Globus pallidus (tissue), 1 donor: ENCODE results near the gene APP.
"Not testable (repeated sequence)": the region's sequence is repeated elsewhere in the genome, so short reads cannot be mapped to it uniquely, and the experiment has no call there.

Experiments
- DNase-seq: peaks from one replicate; pipeline ENCODE4 v3.0.0-alpha.2; 2015; ENCODE audit warnings: low spot score

The APP gene

GRCh38 chr21:25938658-25939395, 231.7 kb downstream of the APP start:
- DNase-seq: no peak

- no peak for DNase-seq
Observed at GRCh38 chr21:25936776-25937175, 233.8 kb downstream of the APP start.

- no peak for DNase-seq
Observed at GRCh38 chr21:25934771-25935224, 235.8 kb downstream of the APP start.

GRCh38 chr21:25934130-25934529, 236.4 kb downstream of the APP start:
- DNase-seq: no peak

- DNase-seq: no peak
Observed at GRCh38 chr21:25931765-25932164, 238.8 kb downstream of the APP start.

- peak; percentile 79 for DNase-seq
Observed at GRCh38 chr21:25929856-25930520, 240.6 kb downstream of the APP start.

GRCh38 chr21:25927195-25927880, 243.2 kb downstream of the APP start:
- DNase-seq: no peak

- peak; percentile 79 for DNase-seq
Observed at GRCh38 chr21:25925936-25926335, 244.6 kb downstream of the APP start.

- DNase-seq: peak; percentile 89
Observed at GRCh38 chr21:25925064-25925800, 245.3 kb downstream of the APP start.

- not testable (repeated sequence) for DNase-seq
Observed at GRCh38 chr21:25918152-25918551, 252.4 kb downstream of the APP start.

- no peak for DNase-seq
Observed at GRCh38 chr21:25916226-25916625, 254.3 kb downstream of the APP start.

GRCh38 chr21:25913479-25913878, 257.1 kb downstream of the APP start:
- no peak for DNase-seq

- no peak for DNase-seq
Observed at GRCh38 chr21:25912402-25912746, 258.2 kb downstream of the APP start.

GRCh38 chr21:25911730-25912401, 258.7 kb downstream of the APP start:
- DNase-seq: peak; percentile 76

GRCh38 chr21:25910809-25911208, 259.8 kb downstream of the APP start:
- DNase-seq: no peak

- no peak for DNase-seq
Observed at GRCh38 chr21:25909341-25909740, 261.2 kb downstream of the APP start.

GRCh38 chr21:25908495-25908894, 262.1 kb downstream of the APP start:
- no peak for DNase-seq

GRCh38 chr21:25907573-25908275, 262.8 kb downstream of the APP start:
- peak; percentile 75 for DNase-seq

GRCh38 chr21:25906587-25906986, 264.0 kb downstream of the APP start:
- no peak for DNase-seq

GRCh38 chr21:25905126-25905525, 265.4 kb downstream of the APP start:
- DNase-seq: no peak

- DNase-seq: peak; percentile 33
Observed at GRCh38 chr21:25904044-25904695, 266.4 kb downstream of the APP start.
